Activated CD4-positive, alpha-beta memory T cell treated with anti-CD3 and anti-CD28 coated beads, Interleukin-2, amount 10 ng/mL, durations not matched to agents 7 days and 5 days (primary cell): ENCODE measurements around the gene TMEM47. TPM values are rescaled to one million over a fixed set of nuclear protein-coding genes. Genes with fewer than 3 reads are reported as not detected.

Source experiments
- CTCF ChIA-PET: fragments of 350-600 bp; sonication (Branson Sonifier 250); formaldehyde crosslinking; loops from one replicate; lab custom pipeline; 2021; ENCODE audit warnings: antibody characterized with exemption, inconsistent platforms; lab: Charles Lee
- POLR2A ChIA-PET: fragments of 350-600 bp; sonication (Branson Sonifier 250); formaldehyde crosslinking; loops from one replicate; lab custom pipeline; 2021; ENCODE audit warnings: antibody characterized with exemption; lab: Charles Lee
- DNase-seq: peaks from one replicate; pipeline ENCODE4 v3.0.0-alpha.2; 2020
- H3K27ac Mint-ChIP-seq: one replicate; pipeline ENCODE4 v1.8.0; 2021; ENCODE audit warnings: mild to moderate bottlenecking, mixed read lengths
- H3K27me3 Mint-ChIP-seq: one replicate; pipeline ENCODE4 v1.8.0; 2021; ENCODE audit warnings: mixed read lengths
- H3K36me3 Mint-ChIP-seq: one replicate; pipeline ENCODE4 v1.8.0; 2021; ENCODE audit warnings: low read depth, mixed read lengths
- H3K4me1 Mint-ChIP-seq: one replicate; pipeline ENCODE4 v1.8.0; 2021; ENCODE audit warnings: mixed read lengths
- H3K4me3 Mint-ChIP-seq: one replicate; pipeline ENCODE4 v1.8.0; 2021; ENCODE audit warnings: mild to moderate bottlenecking, mixed read lengths
- H3K9me3 Mint-ChIP-seq: one replicate; pipeline ENCODE4 v1.8.0; 2021; ENCODE audit warnings: mixed read lengths
- total RNA-seq, 2 experiments: library from RNA; stranded (reverse); gene quantifications; one replicate each; pipeline ENCODE4 v1.2.3, GENCODE V29; 2021

Gene TMEM47
- not detected for total RNA-seq

GRCh38 chrX:34656842-34657725 is at the start of gene TMEM47:
Gene TMEM47 (minus strand): TSS chrX:34657285. CDS start chrX:34657029, 256 bp downstream.
- POLR2A ChIA-PET: no interaction called here
- Mint-ChIP-seq H3K4me1 (peaks cover 7% of the 10 kb centered on the region), H3K36me3 (no peaks in the 10 kb centered on the region), H3K4me3 (no peak within 1 kb of the TSS), H3K27me3 (peaks cover 17% of the 10 kb centered on the region), H3K27ac (no peak within 1 kb of the TSS), H3K9me3 (no peaks in the 10 kb centered on the region)
- CTCF ChIA-PET: no interaction called here
- no peak for DNase-seq

- peaks cover 2% of the 10 kb centered on the region for H3K9me3 Mint-ChIP-seq
- H3K4me3 Mint-ChIP-seq: no peak overlapping the region
- POLR2A ChIA-PET: no interaction called here
- CTCF ChIA-PET: no interaction called here
- no peak overlapping the region for H3K27ac Mint-ChIP-seq
- no peak for DNase-seq
- no peaks in the 10 kb centered on the region for H3K27me3 Mint-ChIP-seq
- H3K36me3 Mint-ChIP-seq: no peaks in the 10 kb centered on the region
- no peaks in the 10 kb centered on the region for H3K4me1 Mint-ChIP-seq
Observed at GRCh38 chrX:34687095-34687494, 30.0 kb upstream of the TMEM47 start.

GRCh38 chrX:34659575-34659974 is 2.5 kb upstream of the TMEM47 start:
- no peak overlapping the region for H3K4me3 Mint-ChIP-seq
- ChIA-PET POLR2A (no interaction called here), CTCF (no interaction called here)
- H3K27ac Mint-ChIP-seq: no peak overlapping the region
- no peaks in the 10 kb centered on the region for H3K9me3 Mint-ChIP-seq
- peaks cover 7% of the 10 kb centered on the region for H3K4me1 Mint-ChIP-seq
- no peak for DNase-seq
- no peaks in the 10 kb centered on the region for H3K36me3 Mint-ChIP-seq
- peaks cover 17% of the 10 kb centered on the region for H3K27me3 Mint-ChIP-seq

GRCh38 chrX:34658326-34658725 is 1.2 kb upstream of the TMEM47 start:
- POLR2A ChIA-PET: no interaction called here
- no peak overlapping the region for H3K27ac Mint-ChIP-seq

GRCh38 chrX:34657726-34658070 is 613 bp upstream of the TMEM47 start:
- Mint-ChIP-seq H3K4me1 (peaks cover 7% of the 10 kb centered on the region), H3K9me3 (no peaks in the 10 kb centered on the region), H3K27ac (no peak overlapping the region), H3K4me3 (no peak overlapping the region), H3K36me3 (no peaks in the 10 kb centered on the region), H3K27me3 (peaks cover 17% of the 10 kb centered on the region)
- DNase-seq: no peak
- ChIA-PET POLR2A (no interaction called here), CTCF (no interaction called here)

More at GRCh38 chrX:34658326-34658725, 1.2 kb upstream of the TMEM47 start:
- Mint-ChIP-seq H3K9me3 (no peaks in the 10 kb centered on the region), H3K4me1 (peaks cover 7% of the 10 kb centered on the region), H3K36me3 (no peaks in the 10 kb centered on the region), H3K4me3 (no peak overlapping the region), H3K27me3 (peaks cover 17% of the 10 kb centered on the region)
- CTCF ChIA-PET: no interaction called here
- no peak for DNase-seq

- Mint-ChIP-seq H3K27ac (no peak overlapping the region), H3K4me3 (no peak overlapping the region), H3K4me1 (peaks cover 7% of the 10 kb centered on the region), H3K36me3 (no peaks in the 10 kb centered on the region), H3K27me3 (peaks cover 17% of the 10 kb centered on the region), H3K9me3 (no peaks in the 10 kb centered on the region)
- no peak for DNase-seq
- ChIA-PET CTCF (no interaction called here), POLR2A (no interaction called here)
Observed at GRCh38 chrX:34656467-34656841, 631 bp downstream of the TMEM47 start.

- no peak overlapping the region for H3K27ac Mint-ChIP-seq
- H3K36me3 Mint-ChIP-seq: no peaks in the 10 kb centered on the region
- POLR2A ChIA-PET: no interaction called here
- no peak for DNase-seq
- H3K4me1 Mint-ChIP-seq: peaks cover 7% of the 10 kb centered on the region
- no peaks in the 10 kb centered on the region for H3K9me3 Mint-ChIP-seq
- H3K27me3 Mint-ChIP-seq: peaks cover 17% of the 10 kb centered on the region
- CTCF ChIA-PET: no interaction called here
- H3K4me3 Mint-ChIP-seq: no peak overlapping the region
Observed at GRCh38 chrX:34655501-34656455, 1.3 kb downstream of the TMEM47 start.

- Mint-ChIP-seq H3K9me3 (no peaks in the 10 kb centered on the region), H3K4me1 (peaks cover 7% of the 10 kb centered on the region), H3K27me3 (peaks cover 17% of the 10 kb centered on the region), H3K36me3 (no peaks in the 10 kb centered on the region), H3K27ac (no peak overlapping the region), H3K4me3 (no peak overlapping the region)
- DNase-seq: no peak
- ChIA-PET CTCF (no interaction called here), POLR2A (no interaction called here)
Observed at GRCh38 chrX:34654696-34655490, 2.2 kb downstream of the TMEM47 start.

- H3K27ac Mint-ChIP-seq: no peak overlapping the region
- DNase-seq: no peak
- POLR2A ChIA-PET: no interaction called here
- H3K4me1 Mint-ChIP-seq: peaks cover 7% of the 10 kb centered on the region
- H3K36me3 Mint-ChIP-seq: no peaks in the 10 kb centered on the region
- no peak overlapping the region for H3K4me3 Mint-ChIP-seq
- no peaks in the 10 kb centered on the region for H3K9me3 Mint-ChIP-seq
- CTCF ChIA-PET: no interaction called here
- peaks cover 17% of the 10 kb centered on the region for H3K27me3 Mint-ChIP-seq
Observed at GRCh38 chrX:34653811-34654210, 3.3 kb downstream of the TMEM47 start.

GRCh38 chrX:34642849-34643248 is 14.2 kb downstream of the TMEM47 start:
- ChIA-PET CTCF (no interaction called here), POLR2A (no interaction called here)
- H3K4me1 Mint-ChIP-seq: no peaks in the 10 kb centered on the region
- no peak for DNase-seq
- no peak overlapping the region for H3K4me3 Mint-ChIP-seq
- no peaks in the 10 kb centered on the region for H3K27me3 Mint-ChIP-seq
- H3K36me3 Mint-ChIP-seq: no peaks in the 10 kb centered on the region
- no peaks in the 10 kb centered on the region for H3K9me3 Mint-ChIP-seq
- no peak overlapping the region for H3K27ac Mint-ChIP-seq

GRCh38 chrX:34638116-34638515 is 19.0 kb downstream of the TMEM47 start:
- Mint-ChIP-seq H3K4me3 (no peak overlapping the region), H3K9me3 (no peaks in the 10 kb centered on the region), H3K36me3 (no peaks in the 10 kb centered on the region), H3K4me1 (no peaks in the 10 kb centered on the region), H3K27me3 (no peaks in the 10 kb centered on the region), H3K27ac (no peak overlapping the region)
- no peak for DNase-seq
- CTCF ChIA-PET: no interaction called here
- POLR2A ChIA-PET: no interaction called here

- no peaks in the 10 kb centered on the region for H3K4me1 Mint-ChIP-seq
- POLR2A ChIA-PET: no interaction called here
- H3K36me3 Mint-ChIP-seq: no peaks in the 10 kb centered on the region
- CTCF ChIA-PET: no interaction called here
- H3K27ac Mint-ChIP-seq: no peak overlapping the region
- DNase-seq: no peak
- no peaks in the 10 kb centered on the region for H3K27me3 Mint-ChIP-seq
- H3K9me3 Mint-ChIP-seq: no peaks in the 10 kb centered on the region
- H3K4me3 Mint-ChIP-seq: no peak overlapping the region
Observed at GRCh38 chrX:34634349-34634748, 22.7 kb downstream of the TMEM47 start.

GRCh38 chrX:34632384-34632783 is 24.7 kb downstream of the TMEM47 start:
- H3K36me3 Mint-ChIP-seq: no peaks in the 10 kb centered on the region
- ChIA-PET POLR2A (no interaction called here), CTCF (no interaction called here)
- no peak overlapping the region for H3K4me3 Mint-ChIP-seq
- no peaks in the 10 kb centered on the region for H3K9me3 Mint-ChIP-seq
- no peaks in the 10 kb centered on the region for H3K27me3 Mint-ChIP-seq
- DNase-seq: no peak
- H3K27ac Mint-ChIP-seq: no peak overlapping the region
- no peaks in the 10 kb centered on the region for H3K4me1 Mint-ChIP-seq
